WTC11 (cell line): ENCODE data around the gene CDKN1B. TPM values are rescaled to one million over a fixed set of nuclear protein-coding genes. Genes with fewer than 3 reads are reported as not detected.

ENCODE experiments used
- ATF1 ChIP-seq: sonication (generic); formaldehyde crosslinking; IDR thresholded peaks from 2 replicates; pipeline ENCODE4 v1.8.1; 2023; ENCODE audit warnings: mild to moderate bottlenecking, moderate library complexity, missing genetic modification reagents
- CBFB ChIP-seq: sonication (generic); formaldehyde crosslinking; IDR thresholded peaks from 2 replicates; pipeline ENCODE4 v1.8.1; 2022; ENCODE audit warnings: mild to moderate bottlenecking, low read depth, missing genetic modification reagents
- ELF4 ChIP-seq: sonication (generic); formaldehyde crosslinking; IDR thresholded peaks from 2 replicates; pipeline ENCODE4 v1.8.1; 2022; ENCODE audit warnings: low read depth, mild to moderate bottlenecking, moderate library complexity, missing genetic modification reagents
- FOXP1 ChIP-seq: sonication (generic); formaldehyde crosslinking; IDR thresholded peaks from 2 replicates; pipeline ENCODE4 v1.8.0; 2022; ENCODE audit warnings: missing genetic modification reagents, mild to moderate bottlenecking, moderate library complexity, borderline replicate concordance
- GABPB1 ChIP-seq: sonication (generic); formaldehyde crosslinking; IDR thresholded peaks from 2 replicates; pipeline ENCODE4 v1.8.1; 2023; ENCODE audit warnings: mild to moderate bottlenecking, missing genetic modification reagents
- GRHL2 ChIP-seq: fragments of 250-450 bp; sonication (Bioruptor Pico); IDR thresholded peaks from 2 replicates; pipeline ENCODE4 v1.8.0; 2022; ENCODE audit warnings: mild to moderate bottlenecking, moderate library complexity; ENCODE audit not compliant: insufficient replicate concordance, severe bottlenecking
- MXD4 ChIP-seq: fragments of 250-450 bp; sonication (Bioruptor Pico); IDR thresholded peaks from 2 replicates; pipeline ENCODE4 v1.8.0; 2021; ENCODE audit warnings: mild to moderate bottlenecking, moderate library complexity, borderline replicate concordance
- MYBL2 ChIP-seq: sonication (generic); formaldehyde crosslinking; IDR thresholded peaks from 2 replicates; pipeline ENCODE4 v1.8.1; 2023; ENCODE audit warnings: mild to moderate bottlenecking, moderate library complexity, missing genetic modification reagents
- NFE2L1 ChIP-seq: sonication (generic); formaldehyde crosslinking; IDR thresholded peaks from 2 replicates; pipeline ENCODE4 v1.8.1; 2023; ENCODE audit warnings: missing genetic modification reagents
- NR1H2 ChIP-seq: sonication (generic); formaldehyde crosslinking; IDR thresholded peaks from 2 replicates; pipeline ENCODE4 v1.9.0; 2021; ENCODE audit warnings: mild to moderate bottlenecking, moderate library complexity, missing genetic modification reagents
- NR2C2 ChIP-seq: sonication (generic); formaldehyde crosslinking; IDR thresholded peaks from 2 replicates; pipeline ENCODE4 v1.8.0; 2022; ENCODE audit warnings: mild to moderate bottlenecking, missing genetic modification reagents
- PRRX2 ChIP-seq: fragments of 250-450 bp; sonication (Bioruptor Pico); IDR thresholded peaks from 2 replicates; pipeline ENCODE4 v1.8.0; 2021; ENCODE audit warnings: mild to moderate bottlenecking
- SMAD4 ChIP-seq: sonication (generic); formaldehyde crosslinking; IDR thresholded peaks from 2 replicates; pipeline ENCODE4 v1.8.0; 2022; ENCODE audit warnings: mild to moderate bottlenecking, missing genetic modification reagents
- TCF7 ChIP-seq: sonication (generic); formaldehyde crosslinking; IDR thresholded peaks from 2 replicates; pipeline ENCODE4 v1.8.0; 2022; ENCODE audit warnings: mild to moderate bottlenecking, low read depth, missing genetic modification reagents, moderate library complexity
- TEAD1 ChIP-seq: sonication (generic); formaldehyde crosslinking; IDR thresholded peaks from 2 replicates; pipeline ENCODE4 v1.8.0; 2022; ENCODE audit warnings: mild to moderate bottlenecking, missing genetic modification reagents
- TP53 ChIP-seq: sonication (generic); formaldehyde crosslinking; IDR thresholded peaks from 2 replicates; pipeline ENCODE4 v1.8.1; 2023; ENCODE audit warnings: mild to moderate bottlenecking, missing genetic modification reagents
- USF2 ChIP-seq: sonication (generic); formaldehyde crosslinking; IDR thresholded peaks from 2 replicates; pipeline ENCODE4 v1.8.1; 2023; ENCODE audit warnings: mild to moderate bottlenecking, missing genetic modification reagents, moderate library complexity
- ZBTB21 ChIP-seq: sonication (generic); formaldehyde crosslinking; IDR thresholded peaks from 2 replicates; pipeline ENCODE4 v1.8.1; 2023; ENCODE audit warnings: mild to moderate bottlenecking, missing genetic modification reagents, borderline replicate concordance
- ZNF219 ChIP-seq: sonication (generic); formaldehyde crosslinking; IDR thresholded peaks from 2 replicates; pipeline ENCODE4 v1.8.0; 2023; ENCODE audit warnings: missing genetic modification reagents, mild to moderate bottlenecking, borderline replicate concordance
- ZNF232 ChIP-seq: sonication (generic); formaldehyde crosslinking; IDR thresholded peaks from 2 replicates; pipeline ENCODE4 v1.8.0; 2022; ENCODE audit warnings: mild to moderate bottlenecking, missing genetic modification reagents
- ZNF425 ChIP-seq: fragments of 250-450 bp; sonication (Bioruptor Pico); conservative IDR thresholded peaks from 2 replicates; pipeline ENCODE4 v1.9.0; 2021; ENCODE audit warnings: mild to moderate bottlenecking
- total RNA-seq: library from RNA; stranded (reverse); gene quantifications from 3 replicates; pipeline ENCODE4 v1.2.3, GENCODE V29; 2021
- TF ChIP-seq, protein P1 (sequence below): sonication (generic); formaldehyde crosslinking; IDR thresholded peaks from 2 replicates; pipeline ENCODE4 v1.8.0; 2023; ENCODE audit warnings: mild to moderate bottlenecking, missing genetic modification reagents
- TF ChIP-seq, protein P2 (sequence below): sonication (generic); formaldehyde crosslinking; IDR thresholded peaks from 2 replicates; pipeline ENCODE4 v1.8.0; 2023; ENCODE audit warnings: missing genetic modification reagents
- TF ChIP-seq, protein P3 (sequence below): sonication (generic); formaldehyde crosslinking; IDR thresholded peaks from 2 replicates; pipeline ENCODE4 v1.8.1; 2023; ENCODE audit warnings: mild to moderate bottlenecking, moderate library complexity, missing genetic modification reagents
- TF ChIP-seq, protein P4 (sequence below): fragments of 250-450 bp; sonication (Bioruptor Pico); IDR thresholded peaks from 2 replicates; pipeline ENCODE4 v1.9.0; 2021; ENCODE audit warnings: mild to moderate bottlenecking
- TF ChIP-seq, protein P5 (sequence below): sonication (generic); formaldehyde crosslinking; IDR thresholded peaks from 2 replicates; pipeline ENCODE4 v1.8.0; 2022; ENCODE audit warnings: mild to moderate bottlenecking, missing genetic modification reagents
- TF ChIP-seq, protein P6 (sequence below): sonication (generic); formaldehyde crosslinking; conservative IDR thresholded peaks from 2 replicates; pipeline ENCODE4 v1.8.1; 2023; ENCODE audit warnings: mild to moderate bottlenecking, low read depth, missing genetic modification reagents, moderate library complexity

CDKN1B gene
- total RNA-seq, 1 experiment from 2014 or later: 34.2 TPM

DNA sequence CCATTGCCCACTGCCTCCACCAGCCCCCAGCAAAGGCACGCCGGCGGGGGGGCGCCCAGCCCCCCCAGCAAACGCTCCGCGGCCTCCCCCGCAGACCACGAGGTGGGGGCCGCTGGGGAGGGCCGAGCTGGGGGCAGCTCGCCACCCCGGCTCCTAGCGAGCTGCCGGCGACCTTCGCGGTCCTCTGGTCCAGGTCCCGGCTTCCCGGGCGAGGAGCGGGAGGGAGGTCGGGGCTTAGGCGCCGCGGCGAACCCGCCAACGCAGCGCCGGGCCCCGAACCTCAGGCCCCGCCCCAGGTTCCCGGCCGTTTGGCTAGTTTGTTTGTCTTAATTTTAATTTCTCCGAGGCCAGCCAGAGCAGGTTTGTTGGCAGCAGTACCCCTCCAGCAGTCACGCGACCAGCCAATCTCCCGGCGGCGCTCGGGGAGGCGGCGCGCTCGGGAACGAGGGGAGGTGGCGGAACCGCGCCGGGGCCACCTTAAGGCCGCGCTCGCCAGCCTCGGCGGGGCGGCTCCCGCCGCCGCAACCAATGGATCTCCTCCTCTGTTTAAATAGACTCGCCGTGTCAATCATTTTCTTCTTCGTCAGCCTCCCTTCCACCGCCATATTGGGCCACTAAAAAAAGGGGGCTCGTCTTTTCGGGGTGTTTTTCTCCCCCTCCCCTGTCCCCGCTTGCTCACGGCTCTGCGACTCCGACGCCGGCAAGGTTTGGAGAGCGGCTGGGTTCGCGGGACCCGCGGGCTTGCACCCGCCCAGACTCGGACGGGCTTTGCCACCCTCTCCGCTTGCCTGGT is at the start of gene CDKN1B (continued):
- TF ChIP-seq, protein P1, sequence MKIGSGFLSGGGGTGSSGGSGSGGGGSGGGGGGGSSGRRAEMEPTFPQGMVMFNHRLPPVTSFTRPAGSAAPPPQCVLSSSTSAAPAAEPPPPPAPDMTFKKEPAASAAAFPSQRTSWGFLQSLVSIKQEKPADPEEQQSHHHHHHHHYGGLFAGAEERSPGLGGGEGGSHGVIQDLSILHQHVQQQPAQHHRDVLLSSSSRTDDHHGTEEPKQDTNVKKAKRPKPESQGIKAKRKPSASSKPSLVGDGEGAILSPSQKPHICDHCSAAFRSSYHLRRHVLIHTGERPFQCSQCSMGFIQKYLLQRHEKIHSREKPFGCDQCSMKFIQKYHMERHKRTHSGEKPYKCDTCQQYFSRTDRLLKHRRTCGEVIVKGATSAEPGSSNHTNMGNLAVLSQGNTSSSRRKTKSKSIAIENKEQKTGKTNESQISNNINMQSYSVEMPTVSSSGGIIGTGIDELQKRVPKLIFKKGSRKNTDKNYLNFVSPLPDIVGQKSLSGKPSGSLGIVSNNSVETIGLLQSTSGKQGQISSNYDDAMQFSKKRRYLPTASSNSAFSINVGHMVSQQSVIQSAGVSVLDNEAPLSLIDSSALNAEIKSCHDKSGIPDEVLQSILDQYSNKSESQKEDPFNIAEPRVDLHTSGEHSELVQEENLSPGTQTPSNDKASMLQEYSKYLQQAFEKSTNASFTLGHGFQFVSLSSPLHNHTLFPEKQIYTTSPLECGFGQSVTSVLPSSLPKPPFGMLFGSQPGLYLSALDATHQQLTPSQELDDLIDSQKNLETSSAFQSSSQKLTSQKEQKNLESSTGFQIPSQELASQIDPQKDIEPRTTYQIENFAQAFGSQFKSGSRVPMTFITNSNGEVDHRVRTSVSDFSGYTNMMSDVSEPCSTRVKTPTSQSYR (CRISPR knock-in tag): no peak
- TF ChIP-seq GABPB1 (CRISPR knock-in tag) (peak; percentile 36; the same call in 1 of the 2 replicates), NR1H2 (CRISPR knock-in tag) (no peak), ATF1 (no peak), ELF4 (no peak), TP53 (CRISPR knock-in tag) (no peak), NFE2L1 (CRISPR knock-in tag) (0 out of 2 replicates have a peak, but pooled peaks have one; percentile 24), GRHL2 (CRISPR knock-in tag) (no peak), MXD4 (CRISPR knock-in tag) (no peak), TEAD1 (no peak), CBFB (CRISPR knock-in tag) (no peak), NR2C2 (CRISPR knock-in tag) (no peak), SMAD4 (no peak), ZNF219 (CRISPR knock-in tag) (no peak), USF2 (CRISPR knock-in tag) (peak; percentile 77), PRRX2 (CRISPR knock-in tag) (no peak), ZBTB21 (CRISPR knock-in tag) (no peak), TCF7 (CRISPR knock-in tag) (no peak), ZNF425 (CRISPR knock-in tag) (no peak), ZNF232 (no peak), MYBL2 (0 out of 2 replicates have a peak, but pooled peaks have one; percentile 34), FOXP1 (CRISPR knock-in tag) (no peak; the same call in 1 of the 2 replicates)
- TF ChIP-seq, protein P2, sequence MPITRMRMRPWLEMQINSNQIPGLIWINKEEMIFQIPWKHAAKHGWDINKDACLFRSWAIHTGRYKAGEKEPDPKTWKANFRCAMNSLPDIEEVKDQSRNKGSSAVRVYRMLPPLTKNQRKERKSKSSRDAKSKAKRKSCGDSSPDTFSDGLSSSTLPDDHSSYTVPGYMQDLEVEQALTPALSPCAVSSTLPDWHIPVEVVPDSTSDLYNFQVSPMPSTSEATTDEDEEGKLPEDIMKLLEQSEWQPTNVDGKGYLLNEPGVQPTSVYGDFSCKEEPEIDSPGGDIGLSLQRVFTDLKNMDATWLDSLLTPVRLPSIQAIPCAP (CRISPR knock-in tag): no peak
- TF ChIP-seq, protein P3, sequence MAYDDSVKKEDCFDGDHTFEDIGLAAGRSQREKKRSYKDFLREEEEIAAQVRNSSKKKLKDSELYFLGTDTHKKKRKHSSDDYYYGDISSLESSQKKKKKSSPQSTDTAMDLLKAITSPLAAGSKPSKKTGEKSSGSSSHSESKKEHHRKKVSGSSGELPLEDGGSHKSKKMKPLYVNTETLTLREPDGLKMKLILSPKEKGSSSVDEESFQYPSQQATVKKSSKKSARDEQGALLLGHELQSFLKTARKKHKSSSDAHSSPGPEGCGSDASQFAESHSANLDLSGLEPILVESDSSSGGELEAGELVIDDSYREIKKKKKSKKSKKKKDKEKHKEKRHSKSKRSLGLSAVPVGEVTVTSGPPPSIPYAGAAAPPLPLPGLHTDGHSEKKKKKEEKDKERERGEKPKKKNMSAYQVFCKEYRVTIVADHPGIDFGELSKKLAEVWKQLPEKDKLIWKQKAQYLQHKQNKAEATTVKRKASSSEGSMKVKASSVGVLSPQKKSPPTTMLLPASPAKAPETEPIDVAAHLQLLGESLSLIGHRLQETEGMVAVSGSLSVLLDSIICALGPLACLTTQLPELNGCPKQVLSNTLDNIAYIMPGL (CRISPR knock-in tag): 0 out of 2 replicates have a peak, but pooled peaks have one; percentile 60
- TF ChIP-seq, protein P4, sequence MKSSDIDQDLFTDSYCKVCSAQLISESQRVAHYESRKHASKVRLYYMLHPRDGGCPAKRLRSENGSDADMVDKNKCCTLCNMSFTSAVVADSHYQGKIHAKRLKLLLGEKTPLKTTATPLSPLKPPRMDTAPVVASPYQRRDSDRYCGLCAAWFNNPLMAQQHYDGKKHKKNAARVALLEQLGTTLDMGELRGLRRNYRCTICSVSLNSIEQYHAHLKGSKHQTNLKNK (CRISPR knock-in tag): no peak
- TF ChIP-seq, protein P5, sequence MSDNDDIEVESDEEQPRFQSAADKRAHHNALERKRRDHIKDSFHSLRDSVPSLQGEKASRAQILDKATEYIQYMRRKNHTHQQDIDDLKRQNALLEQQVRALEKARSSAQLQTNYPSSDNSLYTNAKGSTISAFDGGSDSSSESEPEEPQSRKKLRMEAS: peak; percentile 69; the same call in 1 of the 2 replicates
- TF ChIP-seq, protein P6, sequence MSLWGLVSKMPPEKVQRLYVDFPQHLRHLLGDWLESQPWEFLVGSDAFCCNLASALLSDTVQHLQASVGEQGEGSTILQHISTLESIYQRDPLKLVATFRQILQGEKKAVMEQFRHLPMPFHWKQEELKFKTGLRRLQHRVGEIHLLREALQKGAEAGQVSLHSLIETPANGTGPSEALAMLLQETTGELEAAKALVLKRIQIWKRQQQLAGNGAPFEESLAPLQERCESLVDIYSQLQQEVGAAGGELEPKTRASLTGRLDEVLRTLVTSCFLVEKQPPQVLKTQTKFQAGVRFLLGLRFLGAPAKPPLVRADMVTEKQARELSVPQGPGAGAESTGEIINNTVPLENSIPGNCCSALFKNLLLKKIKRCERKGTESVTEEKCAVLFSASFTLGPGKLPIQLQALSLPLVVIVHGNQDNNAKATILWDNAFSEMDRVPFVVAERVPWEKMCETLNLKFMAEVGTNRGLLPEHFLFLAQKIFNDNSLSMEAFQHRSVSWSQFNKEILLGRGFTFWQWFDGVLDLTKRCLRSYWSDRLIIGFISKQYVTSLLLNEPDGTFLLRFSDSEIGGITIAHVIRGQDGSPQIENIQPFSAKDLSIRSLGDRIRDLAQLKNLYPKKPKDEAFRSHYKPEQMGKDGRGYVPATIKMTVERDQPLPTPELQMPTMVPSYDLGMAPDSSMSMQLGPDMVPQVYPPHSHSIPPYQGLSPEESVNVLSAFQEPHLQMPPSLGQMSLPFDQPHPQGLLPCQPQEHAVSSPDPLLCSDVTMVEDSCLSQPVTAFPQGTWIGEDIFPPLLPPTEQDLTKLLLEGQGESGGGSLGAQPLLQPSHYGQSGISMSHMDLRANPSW (CRISPR knock-in tag): no peak
